Measurements from ENCODE around the gene STIM2. TPM values are rescaled to one million over a fixed set of nuclear protein-coding genes. Genes with fewer than 3 reads are reported as not detected.

STIM2 gene
- total and polyA plus RNA-seq, 9 of the 15 experiments (the other 6 are each of a cell fraction or from before 2014, with no cell fraction given) = 7.2 to 26.8 (median 15.4) TPM

GRCh38 chr4:26827798-26828197, 32.8 kb upstream of the STIM2 start:
- TF ChIP-seq HCFC1 (IDR thresholded peaks at IDR 0.05; ENCODE audit: low read depth, low read length) (no peak), ID3 (CRISPR knock-in tag; IDR thresholded peaks at IDR 0.05) (no peak), ID3 (tag; IDR thresholded peaks at IDR 0.05) (no peak), MAFF (IDR thresholded peaks at IDR 0.05; ENCODE audit: low read length) (no peak), MEF2A (IDR thresholded peaks at IDR 0.05; ENCODE audit: control insufficient read depth, low read depth, low read length) (no peak), SRF (CRISPR knock-in tag; IDR thresholded peaks at IDR 0.05) (no peak), ZFP1 (CRISPR knock-in tag; IDR thresholded peaks at IDR 0.05) (no peak), ZSCAN32 (CRISPR knock-in tag; IDR thresholded peaks at IDR 0.05) (no peak), SOX6 (IDR thresholded peaks at IDR 0.05) (no peak), BRCA1 (IDR thresholded peaks at IDR 0.05) (no peak), BRCA1 (CRISPR knock-in tag; IDR thresholded peaks at IDR 0.05) (no peak), TRIM28 (IDR thresholded peaks at IDR 0.05) (no peak), MTA1 (IDR thresholded peaks at IDR 0.05; ENCODE audit: borderline replicate concordance) (no peak), ZNF174 (CRISPR knock-in tag; IDR thresholded peaks at IDR 0.05) (no peak)
- TF ChIP-seq, protein P1, sequence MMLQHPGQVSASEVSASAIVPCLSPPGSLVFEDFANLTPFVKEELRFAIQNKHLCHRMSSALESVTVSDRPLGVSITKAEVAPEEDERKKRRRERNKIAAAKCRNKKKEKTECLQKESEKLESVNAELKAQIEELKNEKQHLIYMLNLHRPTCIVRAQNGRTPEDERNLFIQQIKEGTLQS (IDR thresholded peaks at IDR 0.05) = no peak
- TF ChIP-seq, protein P1 (CRISPR knock-in tag; conservative IDR thresholded peaks at IDR 0.05) = no peak
- no peaks in the 10 kb centered on the region; the same call in 1 of the 2 replicates for H3K9me3 ChIP-seq (replicated peaks; ENCODE audit: control insufficient read depth, insufficient read depth, low read depth, low read length)
- H4K20me1 ChIP-seq (replicated peaks; ENCODE audit: control insufficient read depth, insufficient read depth, low read length) = no peaks in the 10 kb centered on the region
- no peaks in the 10 kb centered on the region for H3K27me3 ChIP-seq (ENCODE audit: control insufficient read depth in 2 of 2, insufficient read depth in 2 of 2, low read length in 2 of 2)
- ChIA-PET CTCF (ENCODE audit: low intra/inter-chr PET ratio) (no interaction called here), POLR2A (interaction anchor here (0.7 to 0.8 kb wide), 2 partner anchors 11 kb away, joined by 3 read pairs; no protein-coding TSS in a partner anchor)
- 26% methylated on average over 6 of the region's 6 CpGs for WGBS (ENCODE audit: insufficient coverage, low coverage, missing lambda C conversion rate)
- DNase-seq (ENCODE audit: extremely low read depth in 1 of 4, low spot score in 3 of 4) (no peak), FAIRE-seq (no peak), ATAC-seq (no peak)
- H3K4me2 ChIP-seq (ENCODE audit: insufficient read depth, low read length) = no peak overlapping the region
- no peaks in the 10 kb centered on the region for H3K9me1 ChIP-seq (ENCODE audit: control insufficient read depth, insufficient read depth, low read length)
- no peaks in the 10 kb centered on the region for H3K79me2 ChIP-seq (ENCODE audit: control insufficient read depth, insufficient read depth, low read length)
- in situ Hi-C loops (cut with MboI) (no loop called here), intact Hi-C loops (cut with micrococcal nuclease) (no loop called here)
- no peaks in the 10 kb centered on the region for H3K36me3 ChIP-seq (ENCODE audit: control insufficient read depth, insufficient read depth, low read length)
- H3K9ac ChIP-seq (ENCODE audit: insufficient read depth in 1 of 2, low read depth in 2 of 2, low read length in 2 of 2) = no peak overlapping the region
- no peaks in the 10 kb centered on the region for H3K4me1 ChIP-seq (replicated peaks in 1 of 2; ENCODE audit: control insufficient read depth in 2 of 2, insufficient read depth in 2 of 2, low read length in 2 of 2)
- BruUV-seq (replicated peaks) = no TSS peak
- no peak overlapping the region for H3K27ac ChIP-seq (ENCODE audit: extremely low read depth, low read depth, low read length)
- no peak overlapping the region for H3K4me3 ChIP-seq
- H2AFZ ChIP-seq (ENCODE audit: low read depth, low read length) = no peak overlapping the region

Data from K562 (cell line).